ENCODE data around the gene TACR1. TPM values are rescaled to one million over a fixed set of nuclear protein-coding genes. Genes with fewer than 3 reads are reported as not detected.

Gene TACR1
- polyA plus RNA-seq, 1 donor from 2014 or later = 0.78 TPM

DNA sequence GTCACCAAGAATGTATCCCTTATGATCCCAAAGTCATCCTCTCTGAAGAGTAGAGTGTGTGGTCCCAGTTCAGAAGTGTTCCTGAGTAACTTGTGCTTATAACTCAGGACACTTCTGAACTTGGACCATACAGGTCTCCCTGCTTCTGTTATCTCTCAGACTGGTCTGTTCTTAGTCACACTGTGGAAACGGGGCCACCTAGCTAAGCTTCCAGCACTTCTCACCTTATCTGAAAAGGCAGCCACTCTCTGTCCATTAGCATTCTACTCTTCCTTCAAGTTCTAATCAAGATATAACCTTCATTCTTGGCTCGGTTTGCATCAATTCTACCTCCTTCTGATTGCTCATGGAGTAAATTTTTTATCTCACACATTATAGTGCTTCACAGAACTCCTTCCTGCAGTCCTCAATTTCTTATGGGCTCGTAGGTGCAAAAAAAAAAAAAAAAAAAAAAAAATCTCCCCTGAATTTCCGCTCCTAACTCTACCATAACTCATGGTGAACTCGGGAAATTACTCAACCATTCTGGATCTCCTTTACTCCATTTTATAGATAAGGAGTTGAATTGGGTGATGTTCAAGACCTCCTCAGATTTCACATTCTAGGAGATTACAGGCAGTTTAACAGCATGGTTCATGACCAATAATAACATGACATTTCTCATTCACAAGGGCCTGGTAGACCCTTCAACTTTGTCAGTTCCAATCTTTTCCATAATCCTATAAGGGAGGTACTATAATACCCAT, 108.4 kb downstream of the TACR1 start:
- H3K9me3 ChIP-seq (ENCODE audit: low read length) = no peaks in the 10 kb centered on the region
- no peaks in the 10 kb centered on the region for H4K20me1 ChIP-seq (ENCODE audit: insufficient read depth)
- no peaks in the 10 kb centered on the region for H3K79me2 ChIP-seq (replicated peaks; ENCODE audit: insufficient read depth, low read length)
- no peaks in the 10 kb centered on the region for H3F3A ChIP-seq (ENCODE audit: insufficient read depth, low read length, poor library complexity, severe bottlenecking)
- H3K27ac ChIP-seq (ENCODE audit: low read length) = no peak overlapping the region
- H3K27me3 ChIP-seq (ENCODE audit: insufficient read depth, low read depth, low read length) = no peaks in the 10 kb centered on the region
- H3K9me2 ChIP-seq (ENCODE audit: insufficient read depth, low read length) = no peaks in the 10 kb centered on the region
- no peaks in the 10 kb centered on the region for H3K36me3 ChIP-seq (ENCODE audit: insufficient read depth, low read length)
- no peak overlapping the region for H3K4me3 ChIP-seq (ENCODE audit: low read length)
- no peak overlapping the region for H3K4me2 ChIP-seq (ENCODE audit: low read length)
- no peak for TF ChIP-seq POLR2AphosphoS5 (IDR thresholded peaks at IDR 0.05)
- no peak for TF ChIP-seq SMC3 (conservative IDR thresholded peaks at IDR 0.05; ENCODE audit: poor library complexity)
- no peak for TF ChIP-seq EZH2 (IDR thresholded peaks at IDR 0.05; ENCODE audit: borderline replicate concordance, insufficient read depth, low read length, poor library complexity, severe bottlenecking)
- TF ChIP-seq MXI1 (conservative IDR thresholded peaks at IDR 0.05; ENCODE audit: poor library complexity, severe bottlenecking) = no peak
- no peak for TF ChIP-seq EP300 (conservative IDR thresholded peaks at IDR 0.05; ENCODE audit: poor library complexity, severe bottlenecking)
- TF ChIP-seq RAD21 (conservative IDR thresholded peaks at IDR 0.05) = no peak
- no peak for TF ChIP-seq TAF1 (IDR thresholded peaks at IDR 0.05; ENCODE audit: low read depth)
- no peak for TF ChIP-seq CTCF (IDR thresholded peaks at IDR 0.05; ENCODE audit: poor library complexity, severe bottlenecking)
- TF ChIP-seq, protein P1, sequence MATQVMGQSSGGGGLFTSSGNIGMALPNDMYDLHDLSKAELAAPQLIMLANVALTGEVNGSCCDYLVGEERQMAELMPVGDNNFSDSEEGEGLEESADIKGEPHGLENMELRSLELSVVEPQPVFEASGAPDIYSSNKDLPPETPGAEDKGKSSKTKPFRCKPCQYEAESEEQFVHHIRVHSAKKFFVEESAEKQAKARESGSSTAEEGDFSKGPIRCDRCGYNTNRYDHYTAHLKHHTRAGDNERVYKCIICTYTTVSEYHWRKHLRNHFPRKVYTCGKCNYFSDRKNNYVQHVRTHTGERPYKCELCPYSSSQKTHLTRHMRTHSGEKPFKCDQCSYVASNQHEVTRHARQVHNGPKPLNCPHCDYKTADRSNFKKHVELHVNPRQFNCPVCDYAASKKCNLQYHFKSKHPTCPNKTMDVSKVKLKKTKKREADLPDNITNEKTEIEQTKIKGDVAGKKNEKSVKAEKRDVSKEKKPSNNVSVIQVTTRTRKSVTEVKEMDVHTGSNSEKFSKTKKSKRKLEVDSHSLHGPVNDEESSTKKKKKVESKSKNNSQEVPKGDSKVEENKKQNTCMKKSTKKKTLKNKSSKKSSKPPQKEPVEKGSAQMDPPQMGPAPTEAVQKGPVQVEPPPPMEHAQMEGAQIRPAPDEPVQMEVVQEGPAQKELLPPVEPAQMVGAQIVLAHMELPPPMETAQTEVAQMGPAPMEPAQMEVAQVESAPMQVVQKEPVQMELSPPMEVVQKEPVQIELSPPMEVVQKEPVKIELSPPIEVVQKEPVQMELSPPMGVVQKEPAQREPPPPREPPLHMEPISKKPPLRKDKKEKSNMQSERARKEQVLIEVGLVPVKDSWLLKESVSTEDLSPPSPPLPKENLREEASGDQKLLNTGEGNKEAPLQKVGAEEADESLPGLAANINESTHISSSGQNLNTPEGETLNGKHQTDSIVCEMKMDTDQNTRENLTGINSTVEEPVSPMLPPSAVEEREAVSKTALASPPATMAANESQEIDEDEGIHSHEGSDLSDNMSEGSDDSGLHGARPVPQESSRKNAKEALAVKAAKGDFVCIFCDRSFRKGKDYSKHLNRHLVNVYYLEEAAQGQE (IDR thresholded peaks at IDR 0.05; ENCODE audit: borderline replicate concordance) = no peak
- no peak overlapping the region for H3K9ac ChIP-seq (ENCODE audit: low read length)
- no peak overlapping the region for H2AFZ ChIP-seq (ENCODE audit: low read depth, low read length)

- Histone ChIP-seq H3K9ac (ENCODE audit: low read length) (no peak overlapping the region), H4K20me1 (ENCODE audit: insufficient read depth) (no peaks in the 10 kb centered on the region), H3K27ac (ENCODE audit: low read length) (no peak overlapping the region), H3F3A (ENCODE audit: insufficient read depth, low read length, poor library complexity, severe bottlenecking) (no peaks in the 10 kb centered on the region), H3K79me2 (replicated peaks; ENCODE audit: insufficient read depth, low read length) (no peaks in the 10 kb centered on the region), H3K27me3 (ENCODE audit: insufficient read depth, low read depth, low read length) (no peaks in the 10 kb centered on the region), H3K4me3 (ENCODE audit: low read length) (no peak overlapping the region), H3K4me2 (ENCODE audit: low read length) (no peak overlapping the region), H3K36me3 (ENCODE audit: insufficient read depth, low read length) (no peaks in the 10 kb centered on the region), H3K9me3 (ENCODE audit: low read length) (no peaks in the 10 kb centered on the region), H2AFZ (ENCODE audit: low read depth, low read length) (no peak overlapping the region), H3K9me2 (ENCODE audit: insufficient read depth, low read length) (no peaks in the 10 kb centered on the region)
- TF ChIP-seq TAF1 (IDR thresholded peaks at IDR 0.05; ENCODE audit: low read depth) = no peak
- TF ChIP-seq POLR2AphosphoS5 (IDR thresholded peaks at IDR 0.05) = no peak
- TF ChIP-seq, protein P1 (IDR thresholded peaks at IDR 0.05; ENCODE audit: borderline replicate concordance) = no peak
- no peak for TF ChIP-seq MXI1 (conservative IDR thresholded peaks at IDR 0.05; ENCODE audit: poor library complexity, severe bottlenecking)
- TF ChIP-seq RAD21 (conservative IDR thresholded peaks at IDR 0.05) = no peak
- no peak for TF ChIP-seq EZH2 (IDR thresholded peaks at IDR 0.05; ENCODE audit: borderline replicate concordance, insufficient read depth, low read length, poor library complexity, severe bottlenecking)
- TF ChIP-seq EP300 (conservative IDR thresholded peaks at IDR 0.05; ENCODE audit: poor library complexity, severe bottlenecking) = no peak
- TF ChIP-seq SMC3 (conservative IDR thresholded peaks at IDR 0.05; ENCODE audit: poor library complexity) = no peak
- TF ChIP-seq CTCF (IDR thresholded peaks at IDR 0.05; ENCODE audit: poor library complexity, severe bottlenecking) = no peak
Observed at GRCh38 chr2:75089471-75089870, 109.8 kb downstream of the TACR1 start.
